Left lung (tissue), 10 donors: Measurements from ENCODE around the gene LCOR. TPM values are rescaled to one million over a fixed set of nuclear protein-coding genes. Genes with fewer than 3 reads are reported as not detected.
A peak's percentile ranks its signal among the peaks of the same experiment; 100 is the strongest.

ENCODE experiments used
- ATAC-seq: fragments of 200-7000 bp; cut with Tn5 transposase; one replicate; pipeline ENCODE4 v1.9.1; 2020; ENCODE audit warnings: moderate library complexity
- DNase-seq, 4 donors: peaks; one replicate each; pipeline ENCODE4 v3.0.0-alpha.2; 2013 to 2020
- H3K27ac ChIP-seq, 2 donors: fragments of 200-600 bp; sonication (generic) in 1 of 2; one replicate each; pipeline versions ENCODE4 v1.5.0 to v1.8.0; 2020 to 2021
- H3K27me3 ChIP-seq, 2 donors: fragments of 200-600 bp; sonication (generic) in 1 of 2; one replicate each; pipeline versions ENCODE4 v1.5.0 to v1.8.0; 2020 to 2021
- H3K36me3 ChIP-seq, 2 donors: fragments of 200-600 bp; sonication (generic) in 1 of 2; one replicate each; pipeline versions ENCODE4 v1.5.0 to v1.8.0; 2020 to 2021
- H3K4me1 ChIP-seq, 2 donors: fragments of 200-600 bp; one replicate each; pipeline ENCODE4 v1.8.0; 2021
- H3K4me3 ChIP-seq, 2 donors: fragments of 200-600 bp; sonication (generic) in 1 of 2; one replicate each; pipeline versions ENCODE4 v1.5.0 to v1.8.0; 2020 to 2021; ENCODE audit warnings: mild to moderate bottlenecking in 1 of 2
- H3K9me3 ChIP-seq, 2 donors: fragments of 200-600 bp; sonication (generic) in 1 of 2; one replicate each; pipeline versions ENCODE4 v1.5.0 to v1.8.0; 2020 to 2021
- CTCF ChIP-seq, 2 donors: fragments of 200-600 bp; sonication (generic) in 1 of 2; IDR thresholded peaks; one replicate each; pipeline versions ENCODE4 v1.5.0 to v1.8.0; 2021; ENCODE audit warnings: antibody characterized with exemption in 2 of 2
- intact Hi-C, 2 donors: fragments of 100-400 bp; cut with DNase I; formaldehyde crosslinking; loops; one replicate each; pipeline versions ENCODE4 v1.11.2 to v1.14.2; 2022
- polyA plus RNA-seq, 6 donors: library from polyadenylated mRNA; unstranded; fragments of 120-200 nt; gene quantifications; one replicate each; pipeline ENCODE4 v1.2.1, GENCODE V29; 2013; ENCODE audit not compliant: insufficient read length in 6 of 6
- total RNA-seq, 2 donors: library from RNA; stranded (reverse); fragmentation: NEBNext Ultra II Directional; extraction: Animal tissue kit (Norgen Biotek cat#: 25700); gene quantifications; one replicate each; pipeline ENCODE4 v1.2.1, GENCODE V29; 2021
- donor health status: DM: no; HTN: yes; CAD: no.
- donor health status: DM: no; HTN: no; CAD: no.

The LCOR gene
- total and polyA plus RNA-seq, 8 donors: 20.8 to 29.6 (median 22.9) TPM

- Histone ChIP-seq H3K4me3 (no peak overlapping the region), H3K4me1 (peaks cover 0 to 9% of the 10 kb centered on the region in 2 donors), H3K27me3 (no peaks in the 10 kb centered on the region), H3K36me3 (peaks cover 0 to 1% of the 10 kb centered on the region in 2 donors), H3K9me3 (no peaks in the 10 kb centered on the region), H3K27ac (no peak overlapping the region)
- ATAC-seq (no peak), DNase-seq (no peak)
- intact Hi-C loops: no loop called here
- TF ChIP-seq CTCF (IDR thresholded peaks at IDR 0.05): no peak
Measured at GRCh38 chr10:96921655-96922054, 89.6 kb downstream of the LCOR start.

GRCh38 chr10:96922978-96923948 lies 91.2 kb downstream of the LCOR start:
- Histone ChIP-seq H3K9me3 (no peaks in the 10 kb centered on the region), H3K27ac (no peak overlapping the region), H3K4me1 (peaks cover 0 to 9% of the 10 kb centered on the region in 2 donors), H3K27me3 (no peaks in the 10 kb centered on the region), H3K36me3 (peaks cover 0 to 5% of the 10 kb centered on the region in 2 donors), H3K4me3 (no peak overlapping the region)
- TF ChIP-seq CTCF (IDR thresholded peaks at IDR 0.05): no peak
- no peak for DNase-seq
- no peak for ATAC-seq
- intact Hi-C loops: no loop called here

- peaks cover 0 to 7% of the 10 kb centered on the region in 2 donors for H3K36me3 ChIP-seq
- no peak for ATAC-seq
- H3K27me3 ChIP-seq: no peaks in the 10 kb centered on the region
- intact Hi-C loops: no loop called here
- H3K4me3 ChIP-seq: no peak overlapping the region
- TF ChIP-seq CTCF (IDR thresholded peaks at IDR 0.05): no peak
- peaks cover 0 to under 1% of the 10 kb centered on the region in 2 donors for H3K4me1 ChIP-seq
- no peaks in the 10 kb centered on the region for H3K9me3 ChIP-seq
- H3K27ac ChIP-seq: no peak overlapping the region
- DNase-seq: no peak
Measured at GRCh38 chr10:96924861-96925260, 92.8 kb downstream of the LCOR start.

GRCh38 chr10:96930469-96930868 lies 98.4 kb downstream of the LCOR start:
- Histone ChIP-seq H3K4me3 (no peak overlapping the region), H3K9me3 (no peaks in the 10 kb centered on the region), H3K27me3 (no peaks in the 10 kb centered on the region), H3K4me1 (peaks cover 0 to 12% of the 10 kb centered on the region in 2 donors), H3K36me3 (peaks cover 0 to 7% of the 10 kb centered on the region in 2 donors), H3K27ac (no peak overlapping the region)
- ATAC-seq (peak; percentile 86), DNase-seq (peak in 1 of 4 donors; percentile 12)
- TF ChIP-seq CTCF (IDR thresholded peaks at IDR 0.05): no peak
- intact Hi-C loops: no loop called here

DNA sequence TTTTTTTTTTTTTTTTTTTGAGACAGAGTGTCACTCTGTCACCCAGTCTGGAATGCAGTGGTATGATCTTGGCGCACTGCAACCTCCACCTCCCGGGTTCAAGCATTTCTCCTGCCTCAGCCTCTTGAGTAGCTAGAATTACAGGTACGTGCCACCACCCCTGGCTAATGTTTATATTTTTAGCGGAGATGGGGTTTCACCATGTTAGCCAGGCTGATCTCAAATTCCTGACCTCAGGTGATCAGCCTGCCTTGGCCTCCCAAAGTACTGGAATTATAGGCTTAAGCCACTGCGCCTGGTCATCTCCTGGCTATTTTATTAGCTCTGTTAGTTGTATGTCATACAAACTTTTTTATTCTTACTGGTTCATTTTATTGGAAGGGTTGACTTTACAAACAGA lies 103.0 kb downstream of the LCOR start:
- no peak overlapping the region for H3K4me3 ChIP-seq
- no peak overlapping the region for H3K27ac ChIP-seq
- TF ChIP-seq CTCF (IDR thresholded peaks at IDR 0.05): no peak
- peaks cover 0 to 9% of the 10 kb centered on the region in 2 donors for H3K4me1 ChIP-seq
- no peaks in the 10 kb centered on the region for H3K27me3 ChIP-seq
- intact Hi-C loops: no loop called here
- H3K36me3 ChIP-seq: peaks cover 0 to 10% of the 10 kb centered on the region in 2 donors
- DNase-seq (no peak), ATAC-seq (no peak)
- H3K9me3 ChIP-seq: no peaks in the 10 kb centered on the region
